ENCODE data around the gene FXYD2. TPM values are rescaled to one million over a fixed set of nuclear protein-coding genes. Genes with fewer than 3 reads are reported as not detected.

The FXYD2 gene
- total RNA-seq, 6 experiments from 2014 or later: 9.3 to 13.7 (median 11.4) TPM

- TF ChIP-seq CTCF (IDR thresholded peaks at IDR 0.05) (no peak), POLR2A (IDR thresholded peaks at IDR 0.05) (no peak)
- intact Hi-C loops (cut with DNase I): no loop called here
- H3K4me3 ChIP-seq: no peak overlapping the region
- no peak overlapping the region for H3K27ac ChIP-seq
- 53% methylated on average over 9 of the region's 12 CpGs for WGBS (ENCODE audit: insufficient coverage, low coverage, low lambda C conversion rate, missing lambda C conversion rate)
- ATAC-seq (peak in 2 of 4 donors; percentile 17 to 29), DNase-seq (peak in 1 of 3 donors; percentile 35)
- no peaks in the 10 kb centered on the region for H3K4me1 ChIP-seq
- H3K9me3 ChIP-seq: no peaks in the 10 kb centered on the region
- no peaks in the 10 kb centered on the region for H3K27me3 ChIP-seq
- H3K36me3 ChIP-seq: no peaks in the 10 kb centered on the region
Observed at GRCh38 chr11:117855186-117855845, 30.8 kb upstream of the FXYD2 start.

GRCh38 chr11:117852309-117852708, 27.8 kb upstream of the FXYD2 start:
- DNase-seq (no peak), ATAC-seq (no peak)
- Histone ChIP-seq H3K27ac (no peak overlapping the region), H3K27me3 (no peaks in the 10 kb centered on the region), H3K4me1 (no peaks in the 10 kb centered on the region), H3K9me3 (no peaks in the 10 kb centered on the region), H3K4me3 (no peak overlapping the region), H3K36me3 (no peaks in the 10 kb centered on the region)
- TF ChIP-seq POLR2A (IDR thresholded peaks at IDR 0.05) (no peak), CTCF (IDR thresholded peaks at IDR 0.05) (no peak)
- WGBS (ENCODE audit: insufficient coverage, low coverage, low lambda C conversion rate, missing lambda C conversion rate): 57% methylated on average over 3 of the region's 3 CpGs
- intact Hi-C loops (cut with DNase I): no loop called here

GRCh38 chr11:117851852-117852251, 27.3 kb upstream of the FXYD2 start:
- Histone ChIP-seq H3K36me3 (no peaks in the 10 kb centered on the region), H3K9me3 (no peaks in the 10 kb centered on the region), H3K4me1 (no peaks in the 10 kb centered on the region), H3K4me3 (no peak overlapping the region), H3K27me3 (no peaks in the 10 kb centered on the region), H3K27ac (no peak overlapping the region)
- peak in 1 of 3 donors; percentile 23 for DNase-seq
- ATAC-seq: peak in 1 of 4 donors; percentile 38
- WGBS (ENCODE audit: insufficient coverage, low coverage, low lambda C conversion rate, missing lambda C conversion rate): 45% methylated on average over 3 of the region's 3 CpGs
- TF ChIP-seq CTCF (IDR thresholded peaks at IDR 0.05) (no peak), POLR2A (IDR thresholded peaks at IDR 0.05) (no peak)
- intact Hi-C loops (cut with DNase I): no loop called here

- peak in 1 of 3 donors; percentile 10 for DNase-seq
- ATAC-seq: no peak
- intact Hi-C loops (cut with DNase I): no loop called here
- H3K9me3 ChIP-seq: no peaks in the 10 kb centered on the region
- H3K27me3 ChIP-seq: no peaks in the 10 kb centered on the region
- no peak for TF ChIP-seq CTCF (IDR thresholded peaks at IDR 0.05)
- TF ChIP-seq POLR2A (IDR thresholded peaks at IDR 0.05): no peak
- H3K36me3 ChIP-seq: no peaks in the 10 kb centered on the region
- WGBS (ENCODE audit: insufficient coverage, low coverage, low lambda C conversion rate, missing lambda C conversion rate): 83% methylated on average over 1 of the region's 3 CpGs
- H3K27ac ChIP-seq: no peak overlapping the region
- H3K4me1 ChIP-seq: no peaks in the 10 kb centered on the region
- no peak overlapping the region for H3K4me3 ChIP-seq
Observed at GRCh38 chr11:117851106-117851505, 26.6 kb upstream of the FXYD2 start.

Data from right lobe of liver (tissue), 6 donors.